NCI-H2171 (cell line): ENCODE measurements around the gene RCOR1.

Experiments
- DNase-seq: peaks from one replicate; lab custom pipeline; 2025; lab: John Stamatoyannopoulos, UW

RCOR1 gene

DNA sequence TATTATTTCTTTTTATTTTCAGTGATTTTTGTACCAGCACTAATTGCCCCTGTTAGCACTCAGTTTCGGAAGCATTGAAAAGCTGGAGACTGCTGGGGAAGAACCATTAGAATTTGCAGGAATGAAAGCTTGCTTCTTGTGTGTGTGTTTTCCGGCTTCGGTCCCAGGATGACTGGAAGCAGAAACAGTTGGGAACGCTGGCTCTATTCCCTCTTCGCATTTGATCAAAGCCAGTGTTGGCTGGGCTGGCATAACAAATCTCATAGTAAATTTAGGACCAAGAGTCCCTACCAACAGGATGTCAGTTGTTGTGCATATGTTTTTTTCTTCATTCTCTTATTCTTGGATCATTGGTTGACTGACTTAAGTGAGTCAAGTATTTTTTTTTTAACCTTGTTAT is 131.2 kb downstream of the RCOR1 start:
- DNase-seq: no peak

DNA sequence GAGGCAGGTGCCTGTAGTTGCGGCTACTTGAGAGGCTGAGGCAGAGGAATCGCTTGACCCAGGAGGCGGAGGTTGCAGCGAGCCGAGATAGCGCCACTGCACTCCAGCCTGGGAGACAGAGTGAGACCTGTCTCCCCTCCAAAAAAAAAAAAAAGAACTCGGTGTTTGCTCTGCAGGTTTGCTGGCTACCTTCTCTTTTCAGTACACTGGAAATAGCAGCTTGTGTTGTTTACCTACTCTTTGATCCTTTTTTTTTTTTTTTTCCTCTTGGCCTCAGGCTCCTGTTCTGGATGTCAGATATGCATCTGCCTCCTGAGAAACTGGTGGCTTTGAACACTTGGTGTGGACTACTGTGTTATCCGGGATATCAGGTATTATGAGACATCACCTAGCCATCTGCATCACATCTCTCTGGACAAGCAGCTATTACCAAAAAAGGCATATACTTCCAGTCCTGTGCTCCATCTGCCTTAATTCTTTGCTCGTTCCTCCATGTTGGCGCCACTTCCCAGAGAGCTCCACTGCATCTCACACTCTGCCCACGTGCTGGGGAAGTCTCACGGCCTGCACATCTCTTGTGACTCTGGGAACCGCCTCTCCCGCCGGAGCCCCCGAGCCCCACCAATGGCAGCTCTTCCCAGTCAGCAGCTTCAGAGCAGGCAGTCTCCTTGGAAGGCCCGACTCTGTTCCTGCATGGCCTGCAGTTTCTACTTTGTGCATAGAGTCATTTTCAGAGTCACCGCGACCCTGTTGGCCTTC is 133.9 kb downstream of the RCOR1 start:
- peak; percentile 77 for DNase-seq

DNA sequence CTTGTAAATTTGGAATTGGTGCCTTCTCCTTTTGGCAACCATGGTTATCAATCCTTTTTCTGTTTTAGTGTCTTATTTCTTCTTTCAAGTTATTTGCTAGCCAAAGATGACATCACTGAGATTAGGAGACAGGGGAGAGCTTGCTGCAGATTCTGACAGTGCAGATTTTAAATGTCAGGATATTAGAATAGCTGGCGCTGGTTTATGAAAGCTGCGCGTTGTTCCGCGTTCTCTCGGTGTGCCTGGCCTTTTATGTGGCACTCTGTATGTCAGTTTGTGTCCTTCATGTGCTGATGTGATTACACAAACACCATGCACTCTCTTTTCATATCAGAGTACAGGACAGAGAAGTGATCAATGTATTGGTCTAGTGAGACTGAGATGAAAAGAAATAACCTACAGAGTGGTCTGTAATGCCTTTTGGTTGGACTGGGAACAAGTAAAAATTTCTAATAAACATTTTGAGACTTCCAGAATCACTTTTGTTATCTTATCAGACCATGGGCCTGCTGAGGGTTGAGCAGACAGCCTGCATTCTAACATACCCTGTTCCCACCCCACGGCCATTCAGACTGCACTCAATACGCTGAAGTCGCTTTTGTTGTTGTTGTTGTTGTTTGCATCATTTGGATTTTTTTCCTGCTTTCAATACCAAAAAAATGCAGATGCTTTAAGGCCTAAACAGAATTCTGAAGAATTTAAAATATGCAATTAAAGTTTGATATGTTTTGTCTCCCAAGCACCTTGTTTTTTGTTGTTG is 135.1 kb downstream of the RCOR1 start:
- no peak for DNase-seq

DNA sequence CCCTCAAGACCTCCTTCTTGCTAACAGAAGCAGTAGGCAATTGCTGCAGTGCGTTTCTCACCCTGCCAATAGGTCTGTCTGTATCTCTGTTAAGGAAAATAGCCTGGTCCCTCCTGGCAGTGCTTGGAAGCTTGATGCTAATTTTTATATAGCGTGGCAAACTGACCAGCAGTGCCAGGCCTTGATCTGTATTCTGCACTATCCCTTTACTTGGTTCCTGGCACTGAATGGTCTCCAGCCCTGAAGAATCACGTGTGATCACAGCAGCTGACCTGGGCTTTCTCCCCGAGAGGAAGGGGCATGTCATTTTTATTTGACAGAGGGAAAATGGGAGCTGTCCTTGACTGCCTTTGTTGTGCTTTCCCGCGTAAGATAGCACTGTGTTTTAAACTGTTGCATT is 136.1 kb downstream of the RCOR1 start:
- no peak for DNase-seq

DNA sequence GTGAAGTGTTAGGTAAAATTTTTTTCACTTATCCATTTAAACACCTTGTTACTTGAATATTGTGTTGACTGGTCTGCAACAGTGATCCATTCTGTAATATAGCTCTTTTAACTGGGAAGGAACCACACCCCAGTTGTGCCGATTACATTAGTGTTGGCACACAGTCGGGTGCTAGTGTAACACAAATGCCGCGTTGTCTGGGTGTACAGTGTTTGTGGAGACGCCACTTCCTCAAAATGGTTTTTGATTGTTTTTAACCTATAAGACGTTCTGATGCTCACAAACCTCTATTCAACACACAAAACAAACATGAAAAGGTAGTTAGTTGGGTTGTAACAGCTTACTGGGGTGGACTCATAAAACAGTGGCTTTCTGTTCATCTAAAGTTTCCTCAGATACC is 136.8 kb downstream of the RCOR1 start:
- DNase-seq: no peak

DNA sequence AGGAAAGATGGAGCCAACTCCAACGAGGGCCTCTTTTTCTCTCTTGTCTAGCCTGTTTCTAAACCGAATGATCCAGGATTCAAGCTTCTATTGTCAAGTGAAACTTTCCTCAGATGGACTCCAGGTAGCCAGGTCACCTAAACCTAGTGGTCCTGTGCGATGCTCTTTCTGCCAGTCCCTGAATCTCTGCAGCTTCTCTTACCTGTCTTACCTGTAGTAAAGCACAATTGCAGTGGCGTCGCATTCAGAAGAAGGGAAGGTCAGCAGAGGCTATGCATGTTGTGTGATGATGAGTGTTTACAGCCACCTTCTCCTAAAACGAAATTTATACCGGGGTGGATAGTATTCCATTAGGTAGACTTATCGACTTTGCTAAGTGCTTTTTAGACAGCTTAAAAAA is 137.4 kb downstream of the RCOR1 start:
- no peak for DNase-seq

DNA sequence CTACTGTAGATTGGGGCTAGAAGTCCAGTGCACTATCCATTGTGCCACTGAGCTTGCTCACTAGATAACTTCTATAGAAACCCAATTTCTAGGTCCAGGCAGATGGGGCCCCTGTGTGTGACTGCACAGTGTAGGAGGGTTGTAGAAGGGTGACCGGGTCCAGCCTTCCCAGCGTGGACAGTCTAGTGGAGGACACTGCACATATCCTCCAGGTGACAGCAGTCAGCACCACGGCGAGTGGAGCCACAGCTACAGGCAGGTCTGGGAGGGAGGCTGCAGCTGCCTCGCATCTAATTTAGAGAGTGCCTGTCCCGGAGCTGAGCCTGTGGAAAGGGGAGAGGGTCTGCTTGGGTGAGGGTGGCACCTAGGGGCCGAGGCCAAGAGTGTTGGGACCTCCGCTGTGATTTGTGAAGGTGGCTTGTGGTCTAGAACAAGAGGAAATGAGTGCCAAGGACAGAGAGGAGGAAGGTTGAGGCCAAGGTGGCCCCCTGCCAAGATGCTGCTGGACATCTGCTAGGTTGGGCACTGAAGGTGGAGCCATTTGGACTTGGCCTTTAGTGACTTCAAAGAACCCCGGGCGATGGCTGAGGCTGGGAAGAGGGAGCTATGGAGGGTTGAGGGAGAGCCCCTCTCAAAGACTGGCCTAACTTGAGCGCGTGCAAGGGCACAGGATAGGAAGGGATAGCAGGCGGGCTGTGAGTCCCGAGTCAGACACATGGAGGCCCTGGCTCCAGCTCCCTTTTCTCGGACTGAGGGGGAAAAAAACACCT is 138.8 kb downstream of the RCOR1 start:
- no peak for DNase-seq

DNA sequence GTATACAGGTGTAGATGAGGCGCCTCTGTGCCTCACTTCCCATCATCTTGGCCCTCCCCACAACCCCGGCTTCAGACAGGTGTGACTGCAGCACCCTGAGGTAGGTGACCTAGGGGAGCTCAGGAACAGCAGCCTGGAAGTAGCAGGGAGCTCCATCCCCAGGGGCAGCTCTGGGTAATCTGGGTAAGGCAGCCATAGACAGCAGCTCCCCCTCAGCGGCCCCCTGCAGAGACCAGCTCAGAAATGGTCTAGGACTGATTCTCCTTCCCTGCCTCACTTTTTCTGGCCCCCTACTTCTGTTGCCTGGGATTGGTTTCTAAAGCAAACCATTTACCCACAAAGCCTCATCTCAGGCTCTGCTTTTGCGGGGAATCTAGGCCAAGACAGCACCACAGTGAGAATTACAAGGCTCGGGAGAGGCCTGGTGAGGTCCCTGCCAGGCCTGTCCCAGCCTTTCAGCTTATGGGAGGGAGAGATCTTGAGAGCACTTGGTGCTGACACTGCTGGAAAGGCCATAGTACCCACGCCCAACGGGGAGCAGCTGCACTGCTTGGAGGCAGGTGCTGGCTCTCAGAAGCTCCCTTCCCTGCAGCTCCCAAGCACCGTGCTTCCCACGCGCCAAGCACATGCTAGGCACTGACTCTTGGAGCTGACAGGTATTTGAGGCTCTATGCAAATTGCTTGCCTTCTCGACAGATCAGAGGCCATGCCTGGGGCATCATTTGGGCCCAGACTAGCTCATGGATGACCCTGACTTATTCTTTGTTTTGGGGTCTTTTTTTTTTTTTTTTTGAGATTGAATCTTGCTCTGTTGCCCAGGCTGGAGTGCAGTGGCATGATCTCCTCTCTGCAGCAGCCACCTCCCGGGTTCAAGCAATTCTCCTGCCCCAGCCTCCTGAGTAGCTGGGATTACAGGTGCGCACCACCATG is 139.7 kb downstream of the RCOR1 start:
- no peak for DNase-seq

DNA sequence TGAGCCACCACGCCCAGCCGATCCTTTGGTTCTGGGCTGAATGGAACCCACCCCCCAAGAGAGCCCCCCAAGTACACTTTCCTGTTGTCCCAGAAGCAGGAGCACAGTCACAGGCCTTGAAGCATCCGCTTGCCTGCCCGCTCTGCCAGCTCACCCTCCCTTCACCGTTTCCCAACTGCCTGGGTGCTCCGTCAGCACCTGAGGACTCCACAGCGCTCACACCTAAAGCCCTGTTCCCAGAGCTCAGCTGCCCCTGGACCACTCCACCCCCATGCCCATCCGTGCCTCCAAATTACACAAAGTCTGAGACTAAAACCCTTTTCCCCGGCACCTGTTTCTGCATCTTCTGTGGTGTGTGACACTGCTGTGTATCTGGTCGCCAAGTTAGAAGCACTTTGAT is 140.5 kb downstream of the RCOR1 start:
- no peak for DNase-seq

DNA sequence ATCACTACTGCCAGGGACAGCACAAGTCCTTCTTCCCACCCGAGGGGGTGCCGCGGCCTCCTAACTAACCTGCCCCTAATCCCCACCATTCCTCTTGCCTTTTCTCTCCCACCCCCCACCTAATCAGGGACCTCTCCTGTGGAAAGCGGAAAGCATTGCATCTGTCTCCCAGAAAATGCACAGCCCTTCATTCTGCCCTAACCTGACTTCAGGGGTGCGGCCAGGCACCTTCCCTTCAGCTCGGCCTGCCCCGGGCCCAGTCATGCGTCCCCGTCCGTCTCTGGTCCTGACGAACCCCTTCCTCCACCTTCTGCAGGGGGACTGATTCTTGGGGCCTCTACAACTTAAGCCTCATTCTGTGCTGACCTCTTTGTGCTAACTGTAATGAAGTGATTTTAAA is 140.9 kb downstream of the RCOR1 start:
- no peak for DNase-seq

DNA sequence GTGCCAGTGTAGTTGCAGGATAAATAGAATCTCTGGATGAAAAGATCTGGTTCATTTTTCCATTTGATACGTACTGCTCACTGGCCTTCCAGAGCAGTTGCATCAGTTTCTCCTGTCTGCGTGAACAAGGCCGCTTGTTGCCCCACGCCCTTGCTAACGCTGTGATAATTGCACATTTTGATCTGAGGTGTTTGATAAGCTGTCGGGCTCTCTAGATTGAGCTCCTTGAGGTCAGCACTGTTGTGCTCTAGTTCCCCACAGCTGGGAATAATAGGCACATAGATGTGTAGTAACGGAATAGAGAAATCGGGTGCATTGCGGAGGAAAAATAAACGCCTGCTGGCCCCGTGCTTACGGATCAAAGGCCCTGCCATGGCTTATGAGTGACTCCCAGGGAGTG is 142.0 kb downstream of the RCOR1 start:
- no peak for DNase-seq

DNA sequence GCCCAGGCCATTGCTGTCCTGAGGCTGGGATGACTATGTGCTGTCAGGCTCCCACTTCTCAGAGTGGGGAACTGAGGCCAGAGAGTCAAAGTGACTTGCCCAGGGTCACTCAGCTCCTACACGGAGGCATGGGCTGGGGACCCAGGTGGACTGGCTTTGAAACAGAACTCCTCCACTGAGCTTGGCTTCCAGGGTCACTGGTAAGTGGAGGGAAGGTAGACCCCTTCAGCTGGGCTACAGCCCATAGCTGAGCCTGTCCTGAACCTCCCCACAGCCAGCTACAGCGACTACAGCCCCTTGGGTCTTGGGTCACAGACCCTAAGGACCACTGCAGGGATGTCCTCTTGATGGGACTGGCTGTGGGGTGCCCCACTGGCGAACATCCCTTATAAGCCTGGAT is 144.5 kb downstream of the RCOR1 start:
- DNase-seq: no peak

DNA sequence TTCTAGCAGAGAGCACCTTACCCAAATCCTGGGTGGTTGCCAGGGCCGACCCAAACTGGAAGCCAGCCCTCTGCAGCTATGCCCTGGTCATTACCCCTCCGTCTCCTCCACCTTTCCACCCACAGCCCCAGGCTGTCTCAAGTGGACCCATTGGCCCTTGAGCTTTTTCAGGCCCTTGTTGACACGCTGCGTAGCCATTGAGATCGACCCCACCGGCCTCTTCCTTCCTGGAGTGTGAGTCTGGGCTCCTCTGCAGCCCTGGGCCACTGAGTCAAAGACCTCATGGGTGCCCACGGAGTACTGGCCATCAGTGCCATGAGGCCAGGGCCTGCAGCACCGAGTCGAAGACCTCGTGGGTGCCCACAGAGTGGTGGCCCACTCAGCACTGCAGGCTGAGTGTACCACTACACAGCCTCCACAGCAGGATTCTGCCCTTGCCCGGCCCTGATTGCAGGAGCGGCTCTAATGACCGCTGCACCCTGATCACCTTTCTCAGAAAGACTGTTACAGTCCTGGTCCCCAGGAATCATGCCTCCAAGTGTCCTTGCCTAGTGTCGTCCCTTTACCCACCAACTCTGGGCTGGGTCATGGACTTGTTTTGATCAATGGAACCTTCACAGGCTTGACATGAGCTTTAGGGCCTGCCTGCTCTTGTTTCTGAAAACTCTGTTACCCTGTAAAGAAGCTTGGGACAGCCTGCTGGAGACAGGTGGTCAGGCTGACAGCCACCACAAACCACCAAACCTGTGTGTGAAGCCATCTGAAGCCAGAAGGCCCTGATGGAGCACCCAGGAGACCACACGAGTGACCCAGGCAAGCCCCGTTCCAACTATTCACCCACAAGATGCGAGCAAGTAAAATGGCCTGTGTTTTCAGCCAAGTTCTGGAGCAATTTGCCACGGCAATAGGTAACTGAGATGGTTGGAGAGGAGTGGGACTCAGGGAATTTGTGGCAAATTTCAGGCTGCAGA is 145.2 kb downstream of the RCOR1 start:
- DNase-seq: no peak

DNA sequence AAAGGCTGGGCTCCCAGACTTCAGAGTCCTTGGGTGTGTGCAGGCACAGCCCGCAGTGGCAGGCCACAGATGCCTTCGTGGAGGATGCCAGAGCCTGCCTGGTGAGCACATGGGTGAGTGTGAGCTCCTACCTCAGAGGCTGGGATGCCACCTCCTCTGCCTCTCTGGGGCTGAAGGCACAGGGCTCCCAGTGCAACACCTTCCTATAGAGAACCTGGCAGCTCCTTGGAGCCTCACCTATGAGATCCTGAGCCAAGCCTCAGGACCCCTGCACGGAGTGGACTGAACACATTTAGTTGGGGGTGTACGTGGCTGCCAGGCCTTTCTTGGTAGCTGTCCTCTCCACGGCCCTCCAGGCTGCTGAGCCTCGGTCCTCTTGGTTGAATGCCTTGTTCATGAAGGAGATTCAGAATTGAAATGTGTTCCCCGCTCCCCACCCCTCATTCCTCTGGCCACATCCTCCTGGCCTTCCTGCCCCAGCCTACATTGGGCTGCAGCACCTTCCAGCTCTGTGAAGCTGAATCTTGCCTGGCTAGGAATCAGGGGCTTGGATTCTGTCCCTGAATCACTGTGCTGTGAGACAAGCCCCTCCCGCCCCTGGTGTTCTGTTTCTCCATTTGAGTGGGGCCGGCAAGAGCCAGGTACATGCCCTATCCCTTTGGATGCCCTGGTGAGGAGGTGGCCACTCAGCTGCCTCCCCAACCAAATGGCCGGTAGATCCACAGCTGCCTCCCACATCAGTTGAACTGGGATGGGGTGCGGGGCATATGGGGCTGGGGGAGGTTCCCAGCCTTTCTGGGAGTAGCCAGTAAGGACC is 146.1 kb downstream of the RCOR1 start:
- no peak for DNase-seq

DNA sequence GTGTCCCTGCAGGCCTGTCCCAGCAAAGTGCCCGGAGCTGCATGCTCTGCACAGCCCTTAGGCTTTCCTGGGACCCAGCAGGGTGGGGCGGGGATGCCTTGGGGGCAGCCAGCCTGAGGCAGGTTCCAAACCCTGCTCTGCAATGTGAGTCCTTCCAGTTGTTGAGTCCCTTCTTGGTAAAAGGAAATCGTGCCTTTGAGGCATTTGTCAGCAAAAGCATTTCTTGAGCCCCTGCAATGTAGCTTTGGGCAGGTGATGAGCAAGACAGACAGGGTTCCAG is 146.7 kb downstream of the RCOR1 start:
- DNase-seq: no peak

DNA sequence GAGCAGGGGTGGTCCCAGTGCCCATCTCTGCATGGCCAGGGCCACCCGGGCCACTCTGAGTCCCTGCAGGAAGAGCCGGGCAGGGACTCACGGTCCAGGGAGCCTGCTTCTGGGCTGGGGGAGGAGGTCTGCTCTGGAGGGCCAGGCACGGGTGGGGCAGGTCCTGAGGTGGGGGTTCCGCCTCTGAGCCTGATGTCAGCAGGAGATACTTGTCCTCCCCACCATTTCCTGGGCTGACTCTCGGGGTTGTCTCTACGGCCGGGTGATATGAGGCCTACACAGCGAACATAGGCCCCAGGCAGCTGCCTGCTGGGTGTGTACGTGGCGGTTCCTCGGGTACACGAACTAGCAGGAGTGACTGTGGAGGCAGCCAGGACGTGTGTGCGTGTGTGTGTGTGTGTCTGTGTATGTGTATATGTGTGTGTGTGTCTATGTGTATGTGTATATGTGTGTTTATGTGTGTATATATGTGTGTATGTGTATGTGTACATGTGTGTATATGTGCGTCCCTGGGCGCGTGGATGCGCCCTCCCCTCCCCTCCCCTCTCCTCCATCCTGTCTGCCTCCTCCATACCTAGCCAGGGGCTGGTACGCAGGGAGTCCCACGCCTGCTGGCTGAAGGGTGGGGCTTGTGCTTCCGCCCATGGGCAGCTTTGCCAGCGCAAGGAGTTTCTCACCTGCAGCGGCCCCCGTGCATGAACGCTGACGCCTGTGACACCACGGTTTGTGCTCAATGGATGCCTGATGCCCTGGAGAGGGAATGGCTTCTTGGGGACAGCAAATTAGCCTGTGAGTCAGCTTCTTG is 154.4 kb downstream of the RCOR1 start:
- DNase-seq: no peak

DNA sequence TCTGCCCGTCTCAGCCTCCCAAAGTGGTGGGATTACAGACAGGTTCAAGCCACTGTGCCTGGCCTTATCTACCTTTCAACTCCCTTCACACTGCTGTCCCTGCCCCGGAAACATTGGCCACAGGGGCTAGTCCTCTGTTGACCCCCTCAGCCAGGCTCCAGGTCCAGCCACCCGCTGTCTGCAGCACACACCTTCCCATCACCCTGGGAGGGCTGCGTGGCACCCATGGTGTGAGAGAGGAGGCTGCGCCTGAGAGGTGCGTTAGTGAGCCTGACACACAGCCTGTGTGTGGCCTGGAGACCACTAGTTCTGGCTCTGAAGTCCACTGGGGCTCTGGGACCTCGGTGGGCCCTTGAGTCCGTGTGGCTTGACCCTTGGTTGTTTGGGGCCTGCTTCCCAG is 156.4 kb downstream of the RCOR1 start:
- DNase-seq: no peak

DNA sequence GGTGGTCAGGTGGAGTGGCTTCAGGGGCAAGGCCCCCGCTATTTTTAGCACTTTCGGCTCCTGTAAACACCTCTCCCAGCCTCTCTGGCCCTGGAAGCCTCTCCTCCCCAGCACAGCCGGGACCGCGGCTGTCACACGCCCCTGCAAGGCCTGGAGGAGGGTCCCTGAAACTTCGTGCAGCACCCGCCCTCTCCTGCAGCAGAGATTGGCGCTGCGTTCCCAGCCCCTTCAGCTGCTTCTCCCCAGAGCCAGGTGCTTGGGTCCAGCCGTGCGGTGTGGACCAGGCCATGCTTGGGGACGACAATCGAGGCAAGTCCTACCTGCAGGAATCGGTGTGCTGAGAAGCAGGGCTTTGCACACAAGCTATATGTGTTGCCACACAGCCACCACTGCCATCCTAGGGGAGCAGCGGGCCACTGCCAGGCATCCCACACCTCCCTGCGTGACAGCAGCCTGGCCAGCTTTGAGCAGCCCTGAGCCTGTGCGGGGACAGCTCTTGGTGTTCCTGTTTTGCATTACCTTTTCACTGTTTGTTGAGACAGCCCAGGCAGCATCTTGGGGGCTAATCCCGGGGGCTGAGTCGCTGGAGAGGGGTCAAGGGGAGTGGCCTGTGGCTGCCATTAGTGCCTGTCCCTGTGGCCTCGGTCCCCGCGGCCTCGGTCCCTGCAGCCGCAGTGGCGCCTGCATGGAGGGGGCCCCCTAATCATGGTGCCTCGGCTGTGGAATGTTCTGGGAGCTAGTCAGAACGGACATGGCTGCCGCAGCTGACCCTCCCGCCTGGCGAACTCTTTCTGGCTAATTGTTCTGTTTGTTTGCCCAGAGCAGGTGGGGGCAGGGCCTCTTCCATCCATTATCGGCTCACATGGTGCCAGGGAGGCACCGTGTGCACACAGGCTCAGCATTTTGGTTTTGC is 157.2 kb downstream of the RCOR1 start:
- DNase-seq: peak; percentile 20
